Activated effector memory CD4-positive, alpha-beta T cell treated with anti-CD3 and anti-CD28 coated beads, Interleukin-2, amount 50 U/mL, for 16 hours (primary cell): ENCODE results near the gene CAPN2.
"Not testable (repeated sequence)": the region's sequence is repeated elsewhere in the genome, so short reads cannot be mapped to it uniquely, and the experiment has no call there.

ENCODE experiments used
- DNase-seq: peaks from one replicate; pipeline ENCODE4 v3.0.0-alpha.2; 2020

Gene CAPN2

DNA sequence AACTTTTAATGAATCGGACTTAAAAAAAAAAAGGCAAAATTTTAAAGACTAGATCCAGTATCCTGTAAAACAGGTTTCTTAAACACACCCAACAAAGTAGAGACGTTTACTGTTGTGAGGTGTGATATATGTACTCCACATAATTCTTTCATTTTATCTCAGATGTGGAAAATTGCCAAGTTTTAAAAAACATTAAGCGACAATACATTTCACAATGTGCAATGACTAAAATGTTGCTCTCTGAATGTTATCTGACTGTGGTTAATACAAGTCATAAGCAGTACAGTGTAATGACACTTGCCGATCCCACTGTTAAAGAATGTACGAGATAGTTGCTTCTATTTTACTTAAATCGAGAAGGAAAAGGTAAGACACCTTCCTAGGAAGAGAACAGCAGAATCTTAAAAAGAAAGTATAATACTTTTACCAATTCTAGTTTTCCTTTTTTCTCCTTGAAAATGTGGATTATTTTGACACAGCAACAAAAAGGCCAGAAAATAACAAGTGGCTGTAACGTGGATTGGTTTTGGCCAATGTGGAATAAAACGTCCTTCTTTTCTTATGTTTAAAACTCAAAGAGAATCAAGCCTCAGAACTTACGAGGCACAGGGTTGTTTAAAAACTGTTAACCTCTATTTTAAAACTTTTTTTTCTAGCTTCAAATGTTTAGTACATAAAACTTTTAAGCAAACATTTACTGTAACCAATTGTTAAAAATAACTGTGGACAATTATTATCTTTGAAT lies 82.0 kb downstream of the CAPN2 start:
- no peak for DNase-seq

DNA sequence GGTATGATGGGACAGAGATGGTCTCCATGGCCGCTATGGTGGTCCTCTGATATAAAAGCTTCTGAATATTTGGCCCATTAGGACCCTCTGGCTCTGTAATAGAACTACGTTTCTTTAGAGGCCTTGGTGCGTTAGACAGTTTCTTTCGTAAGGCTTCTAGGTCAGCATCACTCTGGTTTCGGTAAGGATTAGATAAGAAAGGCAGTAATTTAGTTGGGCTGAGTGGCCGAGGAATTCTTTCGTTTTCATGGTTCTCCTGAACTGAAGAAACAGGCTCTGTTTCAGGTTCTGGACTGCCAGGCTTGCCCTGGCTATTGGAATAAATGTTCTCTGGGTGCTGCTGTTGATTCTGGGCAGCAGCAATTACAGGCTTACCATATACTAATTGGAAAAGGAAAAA lies 83.9 kb downstream of the CAPN2 start:
- no peak for DNase-seq

DNA sequence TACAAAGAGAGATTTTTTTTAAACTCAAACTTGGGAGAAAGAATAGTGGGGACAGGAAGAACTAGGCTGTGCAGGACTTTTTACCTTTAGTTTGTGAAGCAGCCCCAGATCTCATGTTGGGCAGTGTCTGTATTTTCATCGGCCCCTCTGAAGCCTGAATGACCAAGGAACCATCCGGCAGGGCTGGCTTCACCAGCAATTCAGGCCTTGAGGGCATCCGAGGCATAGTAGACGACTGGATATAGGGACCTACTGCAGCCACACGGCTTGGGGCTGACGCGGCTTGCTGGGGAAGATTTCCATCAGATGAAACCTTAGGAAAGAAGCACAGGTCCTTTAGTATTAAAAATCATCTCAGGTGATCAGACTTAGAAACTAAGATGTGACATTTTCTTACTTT lies 89.7 kb downstream of the CAPN2 start:
- no peak for DNase-seq

DNA sequence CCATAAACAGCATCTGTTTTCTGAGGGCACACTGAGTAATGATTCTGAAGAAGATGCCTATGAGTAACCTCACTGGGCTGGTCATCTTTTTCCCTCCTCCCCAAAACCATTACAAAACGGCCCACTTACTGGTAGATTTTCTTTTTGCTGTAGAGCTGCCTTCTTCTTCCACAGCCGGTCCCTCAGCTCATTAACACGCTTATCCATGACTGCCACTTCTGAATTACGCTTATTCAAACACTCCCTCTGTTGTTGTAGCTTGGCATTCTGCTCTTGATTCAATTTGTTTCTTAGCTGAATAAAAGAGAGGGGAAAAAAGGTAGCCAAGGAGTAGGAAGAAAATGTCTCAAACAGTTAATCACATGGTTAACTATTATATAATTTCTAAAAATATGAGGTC lies 90.3 kb downstream of the CAPN2 start:
- DNase-seq, result no peak

DNA sequence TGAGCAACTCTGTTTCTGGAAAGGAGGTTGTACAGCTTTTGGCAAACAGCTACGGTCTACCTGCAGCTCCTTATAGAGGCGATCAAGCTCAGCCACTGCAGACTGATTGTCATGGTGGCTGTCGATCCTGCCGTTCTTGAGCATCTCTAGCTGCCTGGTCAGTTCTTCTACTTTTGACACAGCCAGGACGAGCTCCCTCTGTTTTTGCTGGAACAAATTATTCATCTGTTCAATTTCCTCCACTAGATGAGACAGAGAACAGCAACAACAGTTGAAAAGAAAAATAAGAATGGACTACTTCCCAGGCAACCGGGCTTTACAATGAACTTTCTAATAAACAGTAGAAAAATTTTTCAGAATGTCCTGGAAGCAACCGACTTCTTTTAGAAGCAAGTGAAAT lies 90.9 kb downstream of the CAPN2 start:
- no peak for DNase-seq

DNA sequence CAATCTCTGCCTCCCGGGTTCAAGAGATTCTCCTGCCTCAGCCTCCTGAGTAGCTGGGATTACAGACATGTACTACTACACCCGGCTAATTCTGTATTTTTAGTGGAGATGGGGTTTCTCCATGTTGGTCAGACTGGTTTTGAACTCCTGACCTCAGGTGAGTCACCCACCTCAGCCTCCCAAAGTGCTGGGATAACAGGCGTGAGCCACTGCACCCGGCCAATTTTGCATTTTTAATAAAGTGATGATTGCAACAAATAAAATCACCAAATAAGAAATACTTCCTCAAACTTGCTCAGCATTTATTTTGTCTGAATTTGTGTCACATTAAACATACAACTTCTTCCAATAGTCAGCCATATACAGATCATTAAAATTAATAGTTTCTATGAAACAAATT lies 97.6 kb downstream of the CAPN2 start:
- DNase-seq, result not testable (repeated sequence)

DNA sequence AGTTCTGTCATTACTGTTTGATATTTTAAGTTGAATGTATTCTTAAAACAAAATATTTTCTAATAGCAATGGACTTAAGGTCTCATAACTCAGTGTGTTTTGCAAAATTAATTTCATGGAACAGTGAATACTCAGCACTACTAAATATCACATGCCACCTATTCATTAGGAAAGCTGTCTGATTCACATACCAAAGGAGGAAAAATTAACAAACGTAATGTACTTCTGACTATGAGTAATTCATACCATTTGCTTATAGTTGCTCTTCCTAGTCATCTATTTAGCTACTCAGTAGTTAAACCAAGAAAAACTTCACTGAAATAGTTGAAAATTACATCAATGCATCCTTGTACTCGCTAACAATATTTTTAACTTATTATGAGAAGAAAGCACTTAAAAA lies 98.2 kb downstream of the CAPN2 start:
- no peak for DNase-seq

DNA sequence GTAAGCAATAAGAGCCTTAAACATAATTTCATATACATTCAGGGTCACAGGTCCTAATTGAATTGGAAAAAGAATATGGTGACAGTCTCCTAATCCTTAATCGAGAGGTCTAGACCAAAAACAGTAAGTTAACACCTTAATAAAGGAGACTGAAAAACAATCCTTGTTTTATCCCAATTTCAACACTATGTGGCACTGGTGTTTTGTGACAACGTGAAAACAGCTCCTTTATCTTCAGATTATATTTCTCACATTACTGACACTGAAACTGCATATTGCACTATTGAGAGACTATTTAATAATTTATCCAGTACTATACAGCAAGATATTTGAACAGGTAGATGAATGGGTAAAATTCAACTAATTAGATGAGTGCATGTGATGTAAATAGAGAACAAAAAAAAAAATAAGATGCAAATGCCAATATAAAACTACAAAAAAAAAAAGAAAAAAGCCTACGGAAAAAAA lies 99.3 kb downstream of the CAPN2 start:
- DNase-seq, result no peak

DNA sequence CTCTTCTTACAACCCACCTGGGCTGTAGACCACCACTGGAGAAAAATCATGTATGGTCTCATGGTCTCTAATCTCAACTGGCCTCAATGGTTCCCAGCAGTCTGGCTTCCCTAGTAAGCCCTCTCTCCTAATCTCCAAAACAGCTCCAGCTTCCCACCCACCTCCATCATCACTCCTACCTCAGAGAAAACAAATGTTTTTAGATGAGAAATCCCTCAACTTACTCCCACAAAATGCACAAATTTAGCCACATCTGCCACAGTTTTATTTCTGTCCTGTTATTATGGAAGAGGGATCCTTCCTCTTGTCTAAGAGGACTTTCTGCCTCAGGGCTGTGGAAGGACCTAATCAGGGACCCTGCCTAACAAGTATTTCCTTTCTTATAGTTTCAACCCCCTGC lies 101.3 kb downstream of the CAPN2 start:
- DNase-seq, result no peak

DNA sequence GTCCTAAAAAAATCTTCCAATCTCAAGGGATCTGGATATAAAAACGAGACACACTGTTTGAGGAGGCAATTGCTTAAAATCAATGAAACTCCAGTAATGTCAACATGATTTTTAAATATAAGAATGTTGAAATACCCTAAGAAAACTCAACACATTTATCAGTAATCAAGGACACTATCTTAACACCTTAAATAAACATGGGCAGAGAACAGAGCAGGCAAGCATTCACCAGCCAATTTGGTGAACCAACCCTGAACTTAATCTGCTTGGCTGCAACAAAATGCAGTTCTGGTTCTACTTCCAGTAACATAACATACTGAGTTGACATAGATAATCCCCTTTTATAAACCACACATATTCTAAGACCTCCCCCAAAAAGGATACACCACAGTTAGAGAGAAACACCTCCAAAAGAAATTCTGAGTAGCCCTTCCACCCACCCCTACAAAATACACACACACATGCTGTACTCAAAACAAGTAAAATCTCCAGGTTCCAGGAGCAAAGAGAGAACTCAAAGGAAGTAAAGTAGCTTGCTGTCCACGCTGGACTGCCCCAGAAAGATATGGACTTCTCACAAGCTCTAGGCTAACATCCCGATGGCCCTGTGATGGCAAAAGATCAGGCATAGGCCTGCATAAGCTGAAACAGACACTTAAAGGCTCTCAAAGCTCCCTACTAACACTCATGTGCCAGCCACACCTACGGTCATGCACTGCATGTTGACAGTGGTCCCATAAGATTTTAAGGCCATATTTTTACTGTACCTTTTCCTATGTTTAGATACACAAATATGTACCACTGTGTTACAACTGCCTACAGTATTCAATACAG lies 102.9 kb downstream of the CAPN2 start:
- no peak for DNase-seq

DNA sequence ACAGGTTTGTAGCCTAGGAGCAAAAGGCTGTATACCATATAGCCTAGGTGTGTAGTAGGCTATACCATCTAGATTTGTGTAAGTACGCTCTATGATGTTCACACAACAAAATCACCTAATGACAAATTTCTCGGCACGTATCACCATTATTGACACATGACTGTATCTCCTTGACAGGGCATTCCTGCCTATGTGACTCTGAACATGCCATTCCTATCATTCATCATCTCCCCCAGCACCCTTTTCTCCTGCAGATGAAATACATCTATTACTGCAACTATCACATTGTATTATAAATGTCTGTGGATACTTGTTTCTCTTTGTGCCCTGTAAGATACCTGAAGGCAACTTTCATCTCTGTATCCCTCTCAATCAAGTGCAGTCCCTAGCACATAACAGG lies 103.5 kb downstream of the CAPN2 start:
- no peak for DNase-seq

DNA sequence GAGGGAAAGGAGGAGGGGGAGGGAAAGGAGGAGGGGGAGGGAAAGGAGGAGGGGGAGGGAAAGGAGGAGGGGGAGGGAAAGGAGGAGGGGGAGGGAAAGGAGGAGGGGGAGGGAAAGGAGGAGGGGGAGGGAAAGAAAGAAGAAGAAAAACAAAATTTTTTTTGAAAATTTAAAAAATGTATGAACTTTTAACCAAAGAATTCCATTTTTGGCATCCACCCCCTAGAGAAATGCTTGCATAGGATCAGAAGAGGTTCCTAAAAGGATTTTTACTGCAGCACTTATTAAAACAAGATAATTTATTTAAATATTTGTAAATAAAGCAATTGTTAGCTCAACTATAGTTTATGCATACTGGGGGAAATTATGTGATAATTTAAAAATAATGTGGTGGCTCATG lies 104.9 kb downstream of the CAPN2 start:
- not testable (repeated sequence) for DNase-seq

DNA sequence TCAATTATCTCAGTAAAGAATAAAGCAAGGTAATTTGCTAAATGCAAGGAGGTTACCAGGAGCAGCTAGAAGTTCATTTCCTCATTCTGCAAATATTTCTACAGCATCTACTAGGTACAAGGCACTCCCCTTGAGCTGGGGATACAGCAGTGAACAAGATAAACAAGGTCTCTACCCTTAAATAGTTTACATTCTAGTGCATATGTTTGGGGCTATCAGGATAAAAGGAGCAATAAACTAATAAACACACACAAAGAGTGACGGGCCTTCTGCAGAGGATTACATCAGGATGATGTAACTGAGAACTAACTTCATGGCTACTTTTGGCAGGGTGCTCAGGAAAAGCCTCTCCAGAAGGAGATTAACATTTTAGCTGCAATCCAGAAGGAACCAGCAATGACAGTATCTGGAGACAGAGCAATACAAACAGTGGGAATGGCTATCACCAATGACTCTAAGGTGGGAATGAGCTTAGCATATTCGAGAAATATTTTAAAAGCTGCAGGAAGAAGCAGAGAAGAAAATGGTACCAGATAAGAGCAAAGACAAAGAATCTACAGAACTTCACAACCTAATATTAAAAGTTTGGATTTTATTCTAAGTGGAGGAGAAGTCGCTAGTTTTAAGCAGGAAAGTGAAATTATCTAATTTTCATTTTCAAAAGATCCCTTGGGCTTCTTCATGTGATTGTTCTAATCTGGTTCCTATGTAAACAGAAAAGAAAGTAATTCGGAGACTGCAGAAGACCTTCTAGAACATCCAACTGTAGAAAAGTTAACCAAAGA lies 107.6 kb downstream of the CAPN2 start:
- DNase-seq, result no peak

DNA sequence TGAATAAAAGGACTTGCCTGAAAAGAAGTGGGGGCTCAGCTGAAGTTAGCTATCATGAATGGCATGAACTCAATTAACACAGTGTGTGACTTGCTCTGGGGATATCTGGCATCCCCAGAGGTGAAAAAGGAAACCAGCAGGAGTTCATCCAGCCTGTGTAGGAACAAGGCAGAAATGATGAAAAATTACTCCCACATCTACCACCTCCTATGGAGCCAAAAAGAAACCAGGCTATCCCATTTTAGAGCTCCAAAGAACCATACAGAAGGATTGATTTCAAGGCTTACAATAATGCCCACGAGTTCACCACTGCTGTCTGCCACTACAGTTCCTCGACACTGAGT lies 108.1 kb downstream of the CAPN2 start:
- DNase-seq, result no peak

DNA sequence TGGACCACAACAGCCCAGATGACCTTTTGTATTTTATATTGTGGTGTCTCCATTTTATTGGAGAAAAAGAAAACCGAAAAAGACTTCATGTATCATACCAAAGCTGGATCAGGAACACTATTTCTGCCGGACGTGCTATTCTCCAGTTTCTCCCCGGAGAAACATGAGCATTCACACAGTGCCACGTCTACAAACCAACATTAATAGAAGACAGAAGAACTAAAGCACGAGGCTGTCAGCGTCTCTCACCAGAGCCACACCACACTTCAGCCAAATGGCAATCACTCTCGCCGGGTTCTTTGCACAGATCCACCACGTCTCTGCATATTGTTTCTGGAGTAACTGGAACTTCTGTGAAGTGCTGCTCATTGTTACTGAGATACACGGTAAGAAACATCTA lies 108.6 kb downstream of the CAPN2 start:
- DNase-seq, result no peak

DNA sequence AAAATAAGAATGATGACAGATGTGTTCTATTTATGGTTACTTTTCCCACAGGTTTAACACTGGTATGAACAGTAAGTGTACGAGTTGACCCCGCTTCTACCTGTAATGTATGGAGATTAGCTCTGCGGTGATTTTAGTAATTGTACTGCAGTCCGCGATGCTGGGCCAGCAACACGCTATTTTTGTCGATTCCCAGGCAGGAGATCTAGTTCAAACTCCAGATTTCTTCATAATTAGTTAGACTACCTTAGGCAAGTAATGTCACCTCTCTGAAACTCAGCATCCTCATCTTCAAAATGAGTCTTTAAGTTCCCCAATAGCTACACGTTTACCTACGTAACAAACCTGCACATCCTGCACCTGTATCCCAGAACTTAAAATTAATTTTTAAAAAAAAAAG lies 111.9 kb downstream of the CAPN2 start:
- no peak for DNase-seq

DNA sequence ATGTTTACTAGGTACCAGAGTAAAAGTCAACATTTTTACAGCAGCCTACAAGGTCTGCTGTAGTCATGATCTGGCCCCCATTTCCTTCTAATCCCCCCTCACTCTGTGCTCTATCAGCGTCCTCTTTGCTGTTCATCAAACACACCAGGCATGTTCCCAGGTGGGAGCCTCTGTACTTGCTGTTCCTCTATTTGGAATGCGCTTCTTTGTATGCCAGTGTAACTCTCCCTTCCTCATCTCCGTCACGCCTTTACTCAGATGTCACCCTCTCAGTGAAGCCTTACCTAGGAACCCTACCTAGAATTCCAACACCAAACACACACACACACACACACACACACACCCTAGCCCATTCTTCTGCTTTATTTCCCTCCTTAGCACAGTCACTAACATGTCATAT lies 112.4 kb downstream of the CAPN2 start:
- no peak for DNase-seq
